ENCODE data around the gene RASGRF1.
"Not testable (repeated sequence)": the region's sequence is repeated elsewhere in the genome, so short reads cannot be mapped to it uniquely, and the experiment has no call there.

Gene RASGRF1

GRCh38 chr15:78928616-78929093 is 161.9 kb downstream of the RASGRF1 start:
- DNase-seq, result no peak

DNA sequence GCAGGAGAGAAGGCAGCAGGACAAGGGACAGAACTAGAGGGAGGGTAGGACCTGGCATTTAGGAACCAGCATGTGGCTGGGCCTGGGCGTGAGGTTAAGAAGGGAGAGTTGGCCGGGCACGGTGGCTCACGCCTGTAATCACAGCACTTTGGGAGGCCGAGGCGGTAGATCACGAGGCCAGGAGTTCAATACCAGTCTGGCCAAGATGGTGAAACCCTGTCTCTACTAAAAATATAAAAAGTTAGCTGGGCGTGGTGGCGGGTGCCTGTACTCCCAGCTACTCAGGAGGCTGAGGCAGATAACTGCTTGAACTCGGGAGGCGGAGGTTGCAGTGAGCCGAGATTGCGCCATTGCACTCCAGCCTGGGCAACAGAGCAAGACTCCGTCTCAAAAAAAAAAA is 162.4 kb downstream of the RASGRF1 start:
- not testable (repeated sequence) for DNase-seq

GRCh38 chr15:78927077-78927790 is 163.3 kb downstream of the RASGRF1 start:
- no peak for DNase-seq

GRCh38 chr15:78925956-78926743 is 164.4 kb downstream of the RASGRF1 start:
- DNase-seq, result no peak

- no peak for DNase-seq
These were observed 165.4 kb downstream of the RASGRF1 start for GRCh38 chr15:78925076-78925624.

GRCh38 chr15:78923480-78924360 is 166.9 kb downstream of the RASGRF1 start:
- no peak for DNase-seq

DNA sequence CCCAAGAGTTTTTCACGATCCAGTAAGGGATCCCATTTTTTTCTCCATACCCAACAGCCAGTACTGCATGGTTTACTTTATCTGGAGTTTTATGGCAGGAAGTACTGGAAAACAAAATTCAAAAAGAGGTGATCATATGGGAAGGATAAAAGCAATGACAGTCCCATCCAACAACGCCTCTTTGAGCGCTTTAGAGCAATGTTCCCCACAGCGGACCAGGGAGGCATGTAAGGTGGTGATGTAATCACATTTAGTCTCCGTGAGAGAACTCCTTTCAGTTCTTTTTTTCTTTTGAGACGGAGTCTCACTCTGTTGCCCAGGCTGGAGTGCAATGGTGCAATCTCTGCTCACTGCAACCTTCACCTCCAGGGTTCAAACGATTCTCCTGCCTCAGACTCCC is 167.6 kb downstream of the RASGRF1 start:
- no peak for DNase-seq

GRCh38 chr15:78922527-78922926 is 168.1 kb downstream of the RASGRF1 start:
- no peak for DNase-seq

GRCh38 chr15:78921940-78922339 is 168.6 kb downstream of the RASGRF1 start:
- no peak for DNase-seq

DNA sequence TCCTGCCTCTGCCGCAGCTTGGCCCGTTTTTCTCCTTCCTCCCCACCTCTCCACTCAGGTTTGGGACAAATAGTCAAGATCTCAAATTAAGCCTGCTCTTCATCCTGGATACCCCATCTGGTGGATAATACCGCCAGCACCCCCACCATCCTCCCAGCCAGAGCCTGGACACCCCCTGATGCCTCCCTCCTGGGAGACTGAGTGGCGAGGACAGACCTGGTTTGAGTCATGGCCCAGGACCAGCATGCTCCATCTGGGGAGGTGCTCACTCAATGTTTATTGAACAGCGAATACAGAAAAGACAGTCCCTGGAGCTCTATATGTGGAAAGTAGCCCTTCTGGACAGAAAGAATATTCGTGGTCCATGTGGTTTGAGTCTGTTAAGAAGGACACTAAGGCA is 169.1 kb downstream of the RASGRF1 start:
- DNase-seq, result no peak

GRCh38 chr15:78917888-78918287 is 172.7 kb downstream of the RASGRF1 start:
- no peak for DNase-seq

DNA sequence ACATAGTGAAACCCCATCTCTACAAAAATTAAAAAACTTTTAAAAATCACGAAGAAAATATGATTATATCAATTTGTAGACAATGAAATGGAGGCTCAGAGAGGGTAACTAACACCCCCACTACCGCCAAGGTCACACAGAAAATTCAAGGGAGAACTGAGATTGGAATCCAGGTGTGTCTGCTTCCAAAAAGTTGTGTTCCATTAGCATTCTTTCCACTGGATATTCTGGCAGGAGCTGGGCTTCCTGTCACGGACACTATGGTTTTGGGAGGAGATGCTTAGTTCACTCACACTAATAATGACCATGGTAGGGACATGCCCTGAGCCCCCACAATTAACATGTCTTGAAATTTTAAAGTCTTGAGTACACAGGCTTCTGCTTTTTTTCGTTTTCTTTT is 174.5 kb downstream of the RASGRF1 start:
- no peak for DNase-seq

GRCh38 chr15:78915341-78916087 is 175.1 kb downstream of the RASGRF1 start:
- no peak for DNase-seq

GRCh38 chr15:78914027-78914764 is 176.4 kb downstream of the RASGRF1 start:
- no peak for DNase-seq

DNA sequence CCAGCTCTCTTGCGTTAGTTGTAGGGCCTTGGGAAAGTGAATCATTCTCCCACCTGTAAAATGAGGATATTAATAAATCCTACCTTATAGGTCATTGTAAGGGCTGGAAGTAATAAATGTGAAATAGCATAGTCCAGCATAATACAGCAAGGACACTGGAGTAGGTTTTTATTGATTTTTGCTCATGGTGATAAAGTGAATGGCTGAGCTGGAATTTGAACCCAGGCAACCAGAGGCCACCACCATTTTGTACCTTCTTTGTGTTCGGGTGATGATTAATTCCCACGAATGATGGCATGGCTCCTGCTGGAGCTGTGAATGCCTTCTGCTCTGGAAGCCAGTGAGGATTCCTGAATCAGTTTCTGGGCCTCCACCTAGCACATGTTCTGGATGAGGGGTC is 177.6 kb downstream of the RASGRF1 start:
- DNase-seq, result no peak

DNA sequence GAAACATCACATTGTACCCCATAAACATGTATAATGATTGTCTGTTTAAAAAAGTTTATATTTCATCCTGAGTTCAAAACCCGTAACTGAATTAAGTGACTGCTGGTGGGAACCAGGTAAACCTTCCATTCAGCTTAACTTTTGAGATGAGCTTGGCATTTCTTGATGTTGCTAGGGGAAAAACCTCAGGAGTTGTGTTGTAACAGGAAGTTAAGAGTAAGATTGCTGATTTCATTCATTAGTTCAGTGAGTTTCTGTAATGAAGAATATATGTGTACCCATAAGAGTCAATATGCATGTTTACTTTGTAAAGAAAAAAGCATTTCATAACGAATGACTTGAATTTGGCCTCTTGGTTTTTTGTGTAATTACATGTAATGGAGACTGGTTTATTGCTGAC is 178.3 kb downstream of the RASGRF1 start:
- no peak for DNase-seq

DNA sequence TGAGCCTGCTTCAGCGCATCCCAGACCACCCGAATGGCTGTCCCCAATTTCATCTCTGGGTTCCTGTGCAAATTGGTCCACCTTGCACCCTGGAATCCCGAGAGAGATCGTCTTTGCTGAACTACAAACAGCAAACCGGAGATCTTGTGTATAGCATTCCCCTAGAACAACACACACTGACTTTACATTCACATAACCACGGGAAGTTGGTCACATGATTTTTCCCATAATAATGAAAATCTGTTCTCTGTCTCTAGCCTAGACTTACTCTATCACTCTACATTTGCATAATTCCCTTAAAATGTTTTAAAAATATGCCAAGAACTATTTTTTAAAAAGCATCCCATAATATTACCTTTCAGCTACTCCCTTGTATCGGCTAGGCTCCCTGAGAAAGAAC is 180.3 kb downstream of the RASGRF1 start:
- no peak for DNase-seq

Measured in stimulated activated CD4-positive, alpha-beta T cell treated with anti-CD3 and anti-CD28 coated beads, Interleukin-12 subunit alpha, Interleukin-12 subunit beta, amount 100 ng/mL, for 4 hours (primary cell).